GM19467 (cell line): ENCODE data around the gene SLIT3.
"Not testable (repeated sequence)": the region's sequence is repeated elsewhere in the genome, so short reads cannot be mapped to it uniquely, and the experiment has no call there.

Source experiments
- ATAC-seq: cut with Tn5 transposase; IDR thresholded peaks from one replicate; pipeline ENCODE4 v1.9.1; 2021; ENCODE audit warnings: mild to moderate bottlenecking, moderate library complexity; ENCODE audit not compliant: unreplicated experiment

The SLIT3 gene

DNA sequence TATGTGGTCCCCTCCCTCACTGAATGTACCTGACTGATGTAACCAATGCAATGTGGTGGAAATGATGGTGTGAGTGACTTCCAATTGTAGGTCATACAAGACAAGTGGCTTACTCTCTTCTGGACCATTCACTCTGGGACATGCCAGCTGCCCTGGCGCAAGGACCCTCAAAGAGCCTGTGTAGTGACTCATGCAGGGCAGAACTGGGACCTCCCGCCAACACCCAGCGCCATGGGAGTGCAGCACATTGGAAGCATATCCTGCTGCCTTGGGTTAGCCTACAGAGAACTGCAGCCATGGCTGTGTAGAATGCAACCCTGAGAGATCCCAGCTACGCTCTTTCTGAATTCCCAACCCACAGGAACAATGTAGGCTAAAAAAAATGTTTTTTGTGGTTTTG lies 631.8 kb downstream of the SLIT3 start:
- no peak for ATAC-seq

DNA sequence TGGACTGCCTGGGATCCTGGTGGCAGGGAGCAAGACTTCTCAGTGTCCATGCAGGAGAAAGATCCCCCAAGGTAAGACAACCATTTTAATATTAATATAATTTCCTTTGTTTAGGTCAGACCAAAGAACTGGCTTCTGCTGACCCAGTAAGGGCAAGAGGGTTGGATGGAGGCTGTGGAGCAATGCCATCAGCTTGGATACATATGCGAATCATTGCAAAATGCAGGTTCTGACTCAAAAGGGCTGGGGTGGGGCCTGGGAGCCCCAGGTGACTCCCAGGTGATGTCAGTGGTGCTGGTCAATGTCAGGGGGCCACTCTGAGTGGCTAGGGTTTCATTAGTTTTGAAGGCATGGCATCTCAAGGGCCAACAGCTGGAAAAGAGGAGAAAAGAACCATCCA lies 632.9 kb downstream of the SLIT3 start:
- ATAC-seq: no peak

DNA sequence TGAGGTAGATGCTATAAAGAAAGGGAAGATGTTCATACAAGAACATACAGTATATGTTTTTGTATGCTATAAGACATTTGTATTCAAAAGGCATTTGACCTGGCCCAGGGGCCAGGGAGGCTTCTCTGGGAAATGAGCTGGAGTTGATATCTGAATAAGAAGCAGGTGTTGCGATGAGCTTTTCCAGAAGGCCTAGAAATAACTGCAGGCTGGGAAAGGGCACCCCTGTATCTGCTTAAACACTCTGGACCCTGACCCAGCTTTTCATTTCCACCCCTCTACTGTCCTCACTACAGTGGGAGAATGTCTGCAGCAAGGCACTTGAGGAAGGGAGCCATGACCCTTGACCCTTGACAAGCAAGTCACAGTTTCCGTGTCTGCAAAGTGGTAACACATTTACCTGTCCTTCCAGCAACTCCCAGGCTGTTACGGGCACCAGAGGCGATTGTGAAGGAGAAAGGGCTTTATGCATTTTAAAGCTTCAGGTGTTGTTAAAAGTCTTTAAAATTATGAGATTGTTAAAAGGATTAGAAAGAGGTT lies 633.6 kb downstream of the SLIT3 start:
- no peak for ATAC-seq

DNA sequence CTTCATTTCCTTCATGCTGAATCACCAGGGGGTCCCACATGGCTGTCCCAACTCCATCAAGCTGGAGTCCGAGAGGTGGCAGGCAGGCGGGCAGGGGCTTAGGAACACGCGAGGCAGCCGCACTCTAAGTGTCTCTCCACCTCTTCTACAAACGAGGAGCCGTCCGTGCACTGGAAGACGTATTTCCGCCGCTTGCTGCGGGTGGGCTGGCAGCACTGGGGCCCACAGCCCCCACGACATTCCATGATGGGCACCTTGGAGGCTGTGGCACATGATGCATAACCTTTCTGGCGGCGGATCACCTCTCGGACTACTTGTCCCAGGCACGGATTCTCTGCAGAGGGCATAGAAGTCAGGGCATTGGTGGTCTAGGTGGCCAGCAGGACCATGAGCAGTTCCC lies 634.6 kb downstream of the SLIT3 start:
- ATAC-seq: no peak

DNA sequence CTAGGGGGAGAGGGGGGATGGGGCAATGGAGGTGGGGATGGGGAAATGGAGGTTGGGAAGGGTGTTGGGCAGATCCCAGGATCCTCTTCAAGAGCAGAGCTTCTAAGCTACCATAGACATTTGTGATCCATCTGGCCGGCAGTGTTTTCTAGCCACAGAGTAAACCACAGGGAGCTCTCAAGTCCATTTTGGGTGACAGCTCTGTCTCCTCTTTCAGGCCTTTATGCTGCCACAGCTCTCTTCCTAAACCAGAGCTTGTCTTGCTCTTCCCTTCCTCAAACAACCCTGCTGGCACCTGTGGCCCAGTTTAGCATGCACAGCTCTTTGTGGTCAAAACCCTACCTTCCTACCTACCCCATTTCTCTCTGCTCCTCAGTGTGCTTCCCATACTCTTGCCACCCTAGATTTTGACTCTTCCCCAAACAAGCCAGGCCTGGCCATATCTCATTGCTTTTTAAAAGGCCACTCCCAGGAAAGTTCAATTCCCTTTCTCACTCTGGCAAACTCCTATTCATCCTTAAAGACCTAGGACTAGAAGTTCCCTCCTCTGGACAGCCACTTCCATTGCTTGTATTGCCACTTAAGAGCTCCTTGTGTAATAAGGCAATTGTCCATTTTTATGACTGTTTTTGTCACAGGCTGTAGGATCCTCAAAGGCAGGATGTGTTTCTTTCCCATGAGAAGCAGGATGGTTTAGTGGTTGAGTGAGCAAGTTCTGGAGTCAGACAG lies 637.5 kb downstream of the SLIT3 start:
- no peak for ATAC-seq

DNA sequence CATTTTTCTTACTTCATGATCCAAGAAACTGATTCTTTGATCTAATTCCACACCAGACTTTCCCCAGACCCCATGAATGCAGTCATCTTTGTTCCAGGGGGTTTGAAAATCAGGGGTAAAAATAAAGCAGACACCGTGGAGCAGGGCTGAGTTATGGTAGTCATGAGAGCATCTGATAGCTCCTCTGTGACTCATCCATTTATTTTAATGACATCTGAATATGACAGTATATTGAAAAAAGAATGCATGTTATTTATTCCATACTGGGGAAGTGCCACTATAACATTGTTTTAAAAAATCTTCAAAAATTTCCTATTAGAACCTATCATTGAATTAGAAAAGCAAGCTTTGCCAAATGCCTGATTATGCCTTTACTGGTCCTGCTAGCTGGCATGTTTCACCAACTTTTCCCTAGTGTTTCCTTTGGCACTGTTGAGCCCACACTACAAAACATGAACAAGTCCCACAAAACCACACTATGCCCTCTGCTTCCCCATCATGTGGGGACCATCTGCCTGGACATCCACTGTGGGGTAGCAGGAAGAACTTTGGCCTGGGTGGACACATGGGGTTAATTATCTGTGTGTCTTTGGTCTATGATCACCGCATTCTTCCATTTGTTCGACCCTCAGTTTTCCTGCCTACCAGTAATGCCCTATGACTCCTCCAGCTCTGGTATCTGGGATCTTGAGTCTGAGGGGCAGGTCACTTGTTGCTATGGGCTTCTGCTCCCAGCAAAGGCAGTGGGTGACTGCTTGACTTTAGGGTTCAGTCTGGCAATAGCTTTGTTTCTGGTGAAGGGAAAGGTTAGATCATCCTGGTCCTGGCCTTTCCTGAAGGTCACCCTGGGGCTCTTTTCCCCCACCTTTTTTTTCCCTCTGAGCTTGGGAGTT lies 639.1 kb downstream of the SLIT3 start:
- ATAC-seq: no peak

DNA sequence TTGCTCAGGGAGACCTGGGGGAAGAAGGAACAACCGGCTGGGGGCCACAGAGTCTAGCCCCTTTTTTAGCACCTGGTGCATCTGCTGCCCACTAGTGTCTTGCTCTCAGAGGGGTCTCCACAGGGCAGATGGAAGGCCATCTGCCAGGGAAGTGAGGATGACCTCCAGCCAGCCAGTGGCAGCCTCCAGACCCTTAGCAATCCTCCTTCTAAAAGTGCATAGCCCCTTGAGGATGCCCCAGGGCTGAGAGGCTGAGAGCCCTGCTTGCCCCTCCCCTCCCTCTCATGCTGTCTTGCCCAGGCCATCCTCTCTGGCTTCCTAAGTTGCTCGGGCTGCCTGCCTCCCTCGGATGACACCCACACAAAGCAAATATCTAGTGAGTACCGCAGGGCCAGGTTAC lies 640.2 kb downstream of the SLIT3 start:
- no peak for ATAC-seq

DNA sequence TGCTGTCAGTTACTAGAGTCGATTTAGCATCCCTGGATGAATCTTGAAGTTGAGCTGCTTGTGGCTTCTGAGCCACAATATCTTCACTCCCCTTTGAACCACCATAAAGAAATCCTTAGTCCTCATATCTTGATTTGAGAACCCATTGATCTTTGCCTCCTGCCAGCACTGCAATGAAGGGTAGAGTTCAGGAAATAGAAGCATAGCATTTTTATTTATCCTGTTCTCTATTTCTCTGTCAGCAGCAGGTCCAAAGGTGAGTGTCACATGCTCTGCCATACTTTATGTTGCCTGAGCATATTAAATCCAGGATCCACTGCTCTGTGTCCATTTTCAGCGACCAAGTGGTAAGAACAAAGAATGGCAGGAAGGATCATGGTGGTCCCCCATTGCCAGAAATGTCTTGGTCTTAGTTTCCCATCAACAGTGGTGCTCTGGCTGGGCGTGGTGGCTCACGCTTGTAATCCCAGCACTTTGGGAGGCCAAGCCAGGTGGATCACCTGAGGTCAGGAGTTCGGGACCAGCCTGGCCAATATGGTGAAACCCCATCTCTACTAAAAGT lies 641.6 kb downstream of the SLIT3 start:
- no peak for ATAC-seq

DNA sequence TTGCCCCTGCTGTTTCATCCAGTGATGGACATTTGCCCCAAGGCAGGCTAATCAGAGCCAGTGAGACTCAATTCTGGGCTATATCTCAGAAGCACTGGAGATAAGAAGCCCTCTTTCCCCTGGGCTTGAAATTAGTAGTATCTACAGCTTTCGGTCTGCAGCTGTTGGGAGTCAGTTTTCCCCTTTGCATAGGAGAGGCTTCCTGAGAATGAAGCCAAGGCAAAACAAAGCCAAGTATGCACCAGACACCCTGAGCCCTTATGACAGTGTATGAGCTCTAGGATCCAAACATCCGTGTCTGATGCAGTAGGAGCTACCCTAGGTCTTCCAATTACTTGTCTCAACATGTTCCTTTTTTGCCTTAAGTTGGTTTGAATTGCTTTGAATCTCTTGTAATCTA lies 642.5 kb downstream of the SLIT3 start:
- no peak for ATAC-seq

DNA sequence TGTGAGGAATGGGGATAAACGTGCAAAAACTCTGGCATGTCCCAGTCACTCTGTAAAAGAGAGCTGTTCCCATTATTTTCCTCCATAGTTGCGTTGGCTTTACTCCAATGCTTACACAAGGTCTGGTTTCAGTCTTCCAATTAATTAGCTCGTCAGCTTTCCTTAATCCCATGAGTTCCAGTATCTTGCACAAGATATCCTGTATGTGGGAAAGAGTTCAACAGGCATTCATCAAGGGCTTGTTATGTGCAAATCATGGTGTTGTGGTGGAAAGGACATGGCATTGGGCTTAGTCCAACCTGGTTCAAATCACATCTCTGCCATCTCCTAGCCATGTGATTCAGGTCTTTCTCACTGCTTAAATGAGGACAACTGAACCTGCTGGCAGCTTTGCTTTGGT lies 644.3 kb downstream of the SLIT3 start:
- ATAC-seq: no peak

DNA sequence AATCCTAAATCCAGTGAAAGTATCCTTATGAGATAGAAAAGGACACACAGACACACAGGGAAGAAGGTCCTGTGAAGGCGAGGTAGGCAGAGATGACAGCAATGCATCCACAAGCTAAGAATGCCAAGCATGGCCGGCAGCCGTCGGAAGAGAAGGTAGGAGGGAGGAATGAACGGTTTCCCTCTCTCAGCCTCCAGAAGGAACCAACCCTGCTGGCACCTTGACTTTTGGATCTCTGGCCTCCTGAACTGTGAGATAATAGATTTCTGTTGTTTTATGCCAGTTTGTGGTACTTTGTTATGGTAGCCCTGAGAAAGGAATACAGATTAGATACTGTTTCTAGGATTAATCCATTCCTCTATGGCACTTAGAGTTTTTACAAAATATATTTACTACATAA lies 645.6 kb downstream of the SLIT3 start:
- ATAC-seq: no peak

DNA sequence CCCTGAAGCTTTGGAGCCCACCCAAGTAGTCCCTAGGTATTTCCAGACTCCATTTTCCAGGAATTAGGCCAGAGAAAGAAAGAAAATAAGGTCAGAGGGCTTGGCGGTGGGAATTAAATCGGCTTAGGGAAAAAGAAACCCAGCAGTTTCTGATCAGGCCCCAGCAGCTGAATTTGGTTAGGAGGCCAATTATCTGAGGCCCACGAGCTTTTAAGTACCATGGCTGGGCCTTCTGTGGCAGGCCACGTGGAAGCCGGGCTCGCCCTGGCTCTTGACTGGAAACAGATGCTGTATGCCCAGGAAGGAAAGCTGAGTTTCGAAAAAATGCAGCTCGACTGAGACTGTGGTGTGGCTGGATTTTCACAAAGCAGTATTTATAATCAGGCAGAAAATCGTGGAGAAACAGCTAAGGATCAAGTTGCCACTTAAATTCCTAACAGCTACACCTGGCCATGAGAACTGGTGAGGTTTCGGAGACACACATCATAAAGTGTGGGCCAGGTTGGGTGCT lies 646.7 kb downstream of the SLIT3 start:
- no peak for ATAC-seq

DNA sequence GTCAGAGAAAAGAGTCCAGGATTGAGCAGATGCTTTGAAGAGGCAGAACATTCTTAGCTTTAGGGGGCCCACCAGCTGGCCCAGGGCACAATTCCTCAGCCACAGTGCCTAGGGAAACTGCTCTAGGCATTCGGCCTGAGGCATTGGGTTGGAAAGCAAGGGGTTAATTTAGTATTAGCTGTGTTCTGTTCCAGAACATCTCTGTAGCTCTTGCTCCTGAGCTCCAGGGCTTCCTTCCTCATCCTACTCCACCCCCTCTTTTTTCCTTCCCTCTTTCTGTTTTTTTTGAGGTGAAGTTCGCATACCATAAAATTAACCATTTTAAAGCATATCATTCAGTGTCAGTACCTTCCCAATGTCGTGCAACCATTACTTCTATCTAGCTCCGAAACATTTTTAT lies 647.3 kb downstream of the SLIT3 start:
- ATAC-seq: no peak

DNA sequence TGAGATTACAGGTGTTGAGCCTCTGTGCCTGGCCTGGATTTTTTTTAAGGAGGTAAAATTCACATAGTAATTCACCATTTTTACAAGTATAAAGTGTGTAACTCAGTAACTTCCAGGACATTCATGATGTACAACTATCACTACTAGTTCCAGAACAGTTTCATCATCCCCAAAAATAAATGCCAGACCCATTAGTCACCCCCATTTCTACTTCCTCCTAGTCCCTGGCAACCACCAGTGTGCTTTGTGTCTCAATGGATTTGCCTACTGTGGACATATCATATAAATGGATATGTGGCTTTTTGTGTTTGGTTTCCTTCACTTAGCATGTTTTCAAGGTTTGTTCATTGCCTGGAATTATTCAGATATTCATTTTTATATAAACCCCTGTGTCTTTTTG lies 649.3 kb downstream of the SLIT3 start:
- ATAC-seq: no peak

DNA sequence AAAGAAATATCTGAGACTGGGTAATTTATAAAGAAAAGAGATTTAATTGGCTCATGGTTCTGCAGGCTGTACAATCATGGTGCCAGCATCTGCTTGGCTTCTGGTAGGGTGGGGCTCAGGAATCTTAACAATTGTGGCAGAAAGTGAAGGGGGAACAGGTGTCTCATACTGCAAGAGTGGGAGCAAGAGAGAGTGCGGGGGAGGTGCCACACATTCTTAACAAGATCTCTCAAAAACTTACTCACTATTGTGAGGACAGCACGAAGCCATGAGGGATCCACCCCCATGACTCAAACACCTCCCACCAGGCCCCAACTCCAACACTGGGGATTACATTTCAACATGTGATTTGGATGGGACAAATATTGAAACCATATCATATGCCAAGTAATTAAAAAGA lies 651.6 kb downstream of the SLIT3 start:
- ATAC-seq: no peak

DNA sequence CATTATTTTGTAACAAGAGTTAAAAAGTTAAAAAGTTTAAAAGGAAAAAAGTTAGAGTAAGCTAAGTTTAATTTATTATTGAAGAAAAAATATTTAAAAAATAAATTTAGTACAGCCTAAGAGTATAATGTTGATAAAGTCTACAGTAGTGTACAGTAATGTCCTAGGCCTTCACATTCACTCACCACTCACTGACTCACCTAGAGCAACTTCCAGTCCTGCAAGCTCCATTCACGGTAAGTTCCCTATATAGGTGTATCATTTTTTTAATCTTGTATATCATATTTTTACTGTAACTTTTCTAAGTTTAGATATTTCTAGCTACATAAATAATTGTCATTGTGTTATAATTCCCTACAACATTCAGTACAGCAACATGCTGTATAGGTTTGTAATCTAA lies 652.4 kb downstream of the SLIT3 start:
- ATAC-seq: no peak

DNA sequence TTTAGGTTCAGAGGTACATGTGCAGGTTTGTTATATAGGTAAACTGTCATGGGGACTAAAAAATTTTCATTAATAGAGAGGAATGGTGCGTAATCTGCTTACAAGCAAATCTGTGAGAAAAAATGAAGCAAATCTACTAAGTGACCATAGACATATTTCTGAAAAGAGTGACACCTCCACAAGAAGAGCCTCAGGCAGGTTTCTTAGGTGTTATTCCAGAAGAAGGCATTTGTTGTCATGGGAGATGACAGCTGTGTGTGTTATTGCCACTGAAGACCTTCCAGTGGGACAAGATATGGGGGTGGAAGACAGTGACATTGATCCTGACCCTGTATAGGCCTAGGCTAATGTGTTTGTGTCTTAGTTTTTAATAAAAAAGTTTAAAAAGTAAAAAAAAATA lies 652.9 kb downstream of the SLIT3 start:
- ATAC-seq: no peak

DNA sequence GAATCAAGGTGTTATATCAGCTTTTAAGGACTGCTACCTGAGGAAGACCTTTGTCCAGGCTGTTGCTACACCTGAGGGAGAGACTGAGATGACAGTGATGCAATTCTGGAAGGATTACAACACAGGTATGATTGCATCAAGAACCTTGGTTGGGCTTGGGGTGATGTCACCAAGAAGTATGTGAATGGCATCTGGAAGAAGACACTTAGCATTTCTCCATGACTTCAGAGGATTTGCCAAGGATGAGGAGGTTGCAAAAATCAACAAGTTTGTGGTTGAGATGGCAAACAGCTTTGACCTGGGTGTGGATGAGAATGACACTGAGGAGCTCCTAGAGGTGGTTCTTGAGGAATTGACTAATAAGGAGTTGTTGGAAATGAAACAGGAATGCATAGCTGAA lies 653.9 kb downstream of the SLIT3 start:
- no peak for ATAC-seq

DNA sequence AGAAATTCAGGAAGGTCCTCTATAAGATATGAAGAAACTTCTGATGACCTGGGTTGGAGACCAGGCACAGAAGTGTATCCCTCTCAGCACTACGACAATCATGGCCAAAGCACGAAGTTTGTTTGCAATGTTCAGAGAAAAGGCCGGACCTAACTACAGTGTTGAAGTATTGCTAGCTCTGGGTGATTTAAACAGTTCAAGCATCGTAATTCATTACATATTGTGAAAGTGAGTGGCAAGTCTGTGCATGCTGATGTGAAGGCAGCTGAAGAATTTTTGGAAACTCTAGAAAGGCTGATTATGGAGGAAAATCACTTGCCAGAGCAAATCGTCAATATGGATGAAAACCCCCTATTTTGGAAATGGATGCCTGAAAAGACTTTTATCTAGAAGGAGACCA lies 654.6 kb downstream of the SLIT3 start:
- ATAC-seq: no peak

DNA sequence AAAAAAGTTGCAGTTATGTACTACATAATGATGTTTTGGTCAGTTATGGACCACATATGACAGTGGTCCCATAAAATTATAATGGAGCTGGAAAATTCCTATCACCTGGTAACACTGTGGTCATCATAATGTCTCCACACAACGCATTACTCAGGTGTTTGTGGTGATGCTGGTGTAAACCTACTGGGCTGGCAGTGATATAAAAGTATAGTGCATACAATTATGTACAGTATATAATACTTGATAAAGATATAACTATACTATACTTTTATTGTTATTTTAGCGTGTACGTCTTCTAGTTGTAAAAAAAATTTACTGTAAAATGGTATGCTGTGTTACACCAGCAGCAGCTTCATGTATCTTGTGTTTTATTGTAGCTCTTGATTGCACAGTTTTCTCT lies 655.7 kb downstream of the SLIT3 start:
- ATAC-seq: no peak

DNA sequence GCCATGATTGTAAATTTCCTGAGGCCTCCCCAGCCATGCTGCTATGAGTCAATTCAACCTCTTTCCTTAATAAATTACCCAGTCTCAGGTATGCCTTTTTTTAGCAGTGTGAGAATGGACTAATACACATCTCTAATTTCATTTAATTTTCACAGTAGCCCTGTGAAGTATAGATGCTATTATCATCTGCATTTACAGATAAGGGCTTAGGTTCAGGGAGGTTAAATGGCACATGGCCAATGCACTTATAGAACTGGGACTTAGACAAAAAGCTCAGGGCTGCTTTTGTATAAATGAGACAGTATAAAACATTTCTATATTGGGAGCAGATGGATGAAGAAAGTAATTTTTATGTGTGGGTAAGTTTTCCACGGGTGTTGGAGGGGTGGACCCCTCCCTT lies 658.9 kb downstream of the SLIT3 start:
- ATAC-seq: no peak

DNA sequence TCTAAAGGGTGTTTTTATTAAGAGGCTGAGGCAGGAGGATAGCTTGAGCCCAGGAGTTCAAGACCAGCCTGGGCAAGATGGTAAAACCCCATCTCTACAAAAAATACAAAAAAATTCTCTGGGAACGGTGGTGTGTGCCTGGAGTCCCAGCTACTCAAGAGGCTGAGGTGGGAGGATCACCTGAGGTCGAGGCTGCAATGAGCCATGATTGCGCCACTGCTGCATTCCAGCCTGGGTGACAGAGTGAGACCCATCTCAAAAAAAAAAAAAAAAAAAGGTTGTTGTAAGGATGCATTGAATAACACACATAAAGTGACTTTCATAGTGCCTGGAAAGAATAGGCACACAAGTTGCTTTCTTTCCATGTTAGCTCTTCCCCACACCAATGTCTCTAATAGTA lies 662.1 kb downstream of the SLIT3 start:
- ATAC-seq: not testable (repeated sequence)
